HG02588 (cell line): ENCODE data around the gene FBXW2.
"Not testable (repeated sequence)": the region's sequence is repeated elsewhere in the genome, so short reads cannot be mapped to it uniquely, and the experiment has no call there.

Experiments used
- ATAC-seq: cut with Tn5 transposase; IDR thresholded peaks from one replicate; pipeline ENCODE4 v1.9.1; 2021; ENCODE audit warnings: mild to moderate bottlenecking, moderate library complexity; ENCODE audit not compliant: unreplicated experiment

The FBXW2 gene

GRCh38 chr9:120792898-120793765, at the start of gene FBXW2:
FBXW2 (minus strand) TSS chr9:120793416; CDS start chr9:120788258, 5,158 bp downstream.
- peak; percentile 94 for ATAC-seq

- ATAC-seq = no peak
Observed at GRCh38 chr9:120841930-120842684, 48.9 kb upstream of the FBXW2 start.

GRCh38 chr9:120839146-120839545, 45.9 kb upstream of the FBXW2 start:
- ATAC-seq = no peak

GRCh38 chr9:120837921-120838320, 44.7 kb upstream of the FBXW2 start:
- ATAC-seq = no peak

- ATAC-seq = no peak
Observed at GRCh38 chr9:120833325-120833724, 40.1 kb upstream of the FBXW2 start.

GRCh38 chr9:120832807-120833206, 39.6 kb upstream of the FBXW2 start:
- no peak for ATAC-seq

GRCh38 chr9:120830865-120831264, 37.6 kb upstream of the FBXW2 start:
- no peak for ATAC-seq

GRCh38 chr9:120830151-120830550, 36.9 kb upstream of the FBXW2 start:
- no peak for ATAC-seq

- ATAC-seq = no peak
Observed at GRCh38 chr9:120829650-120830049, 36.4 kb upstream of the FBXW2 start.

GRCh38 chr9:120820095-120820494, 26.9 kb upstream of the FBXW2 start:
- no peak for ATAC-seq

GRCh38 chr9:120818595-120818994, 25.4 kb upstream of the FBXW2 start:
- ATAC-seq = no peak

- ATAC-seq = no peak
Observed at GRCh38 chr9:120815075-120815474, 21.9 kb upstream of the FBXW2 start.

- ATAC-seq = no peak
Observed at GRCh38 chr9:120808931-120809330, 15.7 kb upstream of the FBXW2 start.

GRCh38 chr9:120807607-120808379, 14.6 kb upstream of the FBXW2 start:
- ATAC-seq = no peak

- ATAC-seq = not testable (repeated sequence)
Observed at GRCh38 chr9:120804784-120805363, 11.7 kb upstream of the FBXW2 start.

- no peak for ATAC-seq
Observed at GRCh38 chr9:120801441-120801840, 8.2 kb upstream of the FBXW2 start.

GRCh38 chr9:120791161-120791560, 2.1 kb downstream of the FBXW2 start:
- no peak for ATAC-seq

GRCh38 chr9:120787933-120788332, 5.3 kb downstream of the FBXW2 start:
- ATAC-seq = no peak

- ATAC-seq = no peak
Observed at GRCh38 chr9:120783602-120784047, 9.6 kb downstream of the FBXW2 start.

GRCh38 chr9:120781236-120781635, 12.0 kb downstream of the FBXW2 start:
- no peak for ATAC-seq

- ATAC-seq = no peak
Observed at GRCh38 chr9:120780367-120780766, 12.8 kb downstream of the FBXW2 start.
